GM08714 (cell line): Measurements from ENCODE around the gene KAT6B.
A peak's percentile ranks its signal among the peaks of the same experiment; 100 is the strongest.

Experiments
- H3K4me3 ChIP-seq: fragments of 200-500 bp; sonication (Bioruptor generic); 2 replicates; pipeline ENCODE4 v1.5.1; 2014; ENCODE audit warnings: mild to moderate bottlenecking, low read length, inconsistent platforms
- ZNF274 ChIP-seq: IDR thresholded peaks from 2 replicates; pipeline ENCODE4 v1.6.1; 2012; ENCODE audit warnings: mild to moderate bottlenecking, low read depth, low read length

KAT6B gene

DNA sequence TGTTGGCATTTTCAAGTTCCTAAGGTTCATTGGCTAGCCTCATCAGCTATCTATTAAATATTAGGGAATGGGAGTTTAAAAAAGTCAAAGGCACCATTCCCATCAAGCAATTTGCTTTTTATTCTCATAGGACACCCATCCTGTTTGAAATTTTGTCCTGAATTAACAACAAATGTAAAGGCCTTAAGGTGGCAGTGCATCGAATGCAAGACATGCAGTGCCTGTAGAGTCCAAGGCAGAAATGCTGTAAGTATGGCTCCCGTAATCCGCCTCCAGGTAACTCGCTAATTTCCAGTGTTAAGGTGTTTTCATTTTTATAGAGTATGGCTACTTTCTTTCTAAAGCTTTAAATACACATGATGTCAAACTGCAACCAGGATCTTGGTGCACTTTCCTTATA is 143.1 kb downstream of the KAT6B start:
- H3K4me3 ChIP-seq, result no peak overlapping the region
- no peak for TF ChIP-seq ZNF274

DNA sequence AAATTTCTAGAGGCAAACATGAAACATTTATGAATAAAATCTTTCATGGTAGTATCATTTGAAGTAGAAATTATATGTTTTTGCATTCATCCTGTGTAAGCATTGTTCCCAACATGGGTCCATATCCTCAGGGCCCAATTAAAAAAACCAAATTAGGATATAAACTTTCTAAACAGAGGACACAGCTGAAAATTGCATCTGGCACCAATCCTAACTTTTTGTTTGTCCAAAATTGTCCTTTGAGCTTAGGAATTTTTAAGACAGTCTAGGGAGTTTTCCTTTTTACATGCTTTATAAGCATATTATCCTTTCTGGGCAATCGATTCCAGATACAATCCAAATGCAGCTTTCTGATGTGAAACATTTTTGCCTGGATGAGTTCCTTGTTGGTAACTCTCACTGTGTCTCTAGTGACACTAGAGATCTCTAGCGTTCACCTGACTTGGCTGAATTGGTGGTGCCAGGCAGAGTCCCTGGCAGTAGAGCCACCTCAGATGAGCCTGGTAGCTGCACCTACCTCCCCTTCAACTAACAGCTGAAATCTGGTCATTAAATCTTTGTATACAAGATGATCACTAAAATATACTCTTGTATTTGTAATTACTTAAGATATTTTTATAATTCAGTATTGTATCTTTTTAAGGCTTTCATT is 147.5 kb downstream of the KAT6B start:
- no peak for TF ChIP-seq ZNF274
- H3K4me3 ChIP-seq, result no peak overlapping the region

DNA sequence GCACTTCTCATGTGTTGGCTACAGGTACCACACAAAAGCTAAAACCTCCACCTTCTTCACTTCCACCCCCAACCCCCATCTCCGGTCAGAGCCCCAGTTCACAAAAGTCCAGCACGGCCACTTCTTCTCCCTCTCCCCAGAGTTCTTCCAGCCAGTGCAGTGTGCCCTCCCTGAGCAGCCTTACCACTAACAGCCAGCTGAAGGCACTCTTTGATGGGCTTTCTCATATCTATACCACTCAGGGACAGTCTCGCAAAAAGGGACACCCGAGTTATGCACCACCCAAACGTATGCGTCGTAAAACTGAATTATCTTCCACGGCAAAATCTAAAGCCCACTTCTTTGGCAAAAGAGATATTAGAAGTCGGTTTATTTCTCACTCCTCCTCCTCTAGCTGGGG is 149.4 kb downstream of the KAT6B start:
- TF ChIP-seq ZNF274, result no peak
- H3K4me3 ChIP-seq, result no peak overlapping the region

DNA sequence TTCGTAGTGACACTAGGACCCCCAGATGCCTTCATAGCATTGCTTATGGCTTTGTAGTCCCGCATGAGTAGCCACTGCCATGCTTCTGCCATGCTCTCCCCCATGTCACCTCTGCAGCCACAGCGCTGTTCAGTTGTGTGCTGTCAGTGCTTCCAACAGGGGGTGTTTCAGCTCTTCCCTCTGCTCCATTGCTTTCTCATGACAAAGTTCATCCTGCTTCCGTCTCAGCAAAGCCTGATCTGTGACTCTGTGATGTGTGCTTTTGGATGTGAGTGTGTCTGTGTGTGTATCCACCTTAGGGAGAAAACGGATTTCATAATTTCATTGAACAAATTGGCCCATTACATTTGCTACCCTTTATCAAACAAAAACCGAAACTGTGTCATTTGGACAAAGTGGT is 150.2 kb downstream of the KAT6B start:
- no peak for TF ChIP-seq ZNF274
- peak overlapping the region; percentile 3; the same call in 1 of the 2 replicates for H3K4me3 ChIP-seq

DNA sequence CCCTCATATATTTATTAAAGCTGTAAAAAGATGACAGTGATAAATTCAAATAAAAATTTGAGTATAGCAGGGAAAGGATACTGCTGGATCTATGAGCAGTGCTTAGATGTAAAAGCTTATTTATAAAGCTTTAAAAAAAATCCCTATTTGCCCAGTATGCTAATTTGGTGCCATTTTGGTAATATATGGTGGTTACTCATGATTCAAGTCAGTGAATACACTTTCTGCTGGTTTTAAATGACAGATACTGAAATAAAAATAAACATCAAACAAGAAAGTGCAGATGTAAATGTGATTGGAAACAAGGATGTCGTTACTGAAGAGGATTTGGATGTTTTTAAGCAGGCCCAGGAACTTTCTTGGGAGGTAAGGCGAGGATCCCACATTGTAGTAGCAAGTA is 150.7 kb downstream of the KAT6B start:
- H3K4me3 ChIP-seq, result no peak overlapping the region; the same call in 1 of the 2 replicates
- TF ChIP-seq ZNF274, result no peak

DNA sequence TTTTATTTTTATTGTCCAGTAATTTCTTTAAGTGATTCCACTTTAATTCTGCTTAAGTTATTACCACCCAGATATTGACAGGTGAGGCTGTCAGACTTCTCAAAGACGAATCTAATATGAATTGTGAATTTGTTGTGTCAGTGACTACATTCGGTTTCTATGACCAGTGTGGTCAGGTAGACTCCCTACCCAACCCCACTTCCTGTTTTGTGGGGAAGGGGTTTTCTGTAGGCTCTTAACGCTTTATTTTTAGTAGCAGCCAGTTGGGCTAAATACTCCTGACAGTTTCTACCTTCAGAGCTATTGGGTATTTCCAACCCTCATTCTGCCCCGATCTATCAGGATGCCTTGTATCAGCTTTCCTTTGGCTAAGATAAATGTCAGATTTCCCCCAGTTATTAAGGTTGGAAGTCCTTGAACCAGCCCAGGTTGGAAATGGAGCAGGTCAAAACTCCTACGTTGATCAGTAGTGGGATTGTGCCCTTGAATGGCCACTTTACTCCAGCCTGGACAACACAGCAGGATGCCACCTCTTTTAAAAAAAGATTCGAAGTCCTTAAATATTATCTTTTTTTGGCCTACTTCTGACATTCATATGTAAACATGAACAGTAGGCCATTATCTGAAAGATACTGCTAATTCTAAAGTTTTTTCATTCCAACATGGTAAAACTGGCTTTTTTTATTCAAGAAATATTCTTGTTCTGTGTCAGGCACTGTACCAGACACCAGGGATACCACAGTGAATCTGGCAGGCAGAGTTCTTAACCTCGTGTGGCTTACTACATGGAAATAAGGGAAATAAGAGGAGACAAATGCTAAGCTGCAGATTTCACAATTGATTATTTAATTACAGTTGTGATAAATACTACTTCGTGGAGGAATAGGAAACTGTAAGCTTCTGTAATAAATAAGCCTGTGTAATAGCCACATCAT is 151.8 kb downstream of the KAT6B start:
- H3K4me3 ChIP-seq, result peak overlapping the region; percentile 62; the same call in 1 of the 2 replicates
- no peak for TF ChIP-seq ZNF274

DNA sequence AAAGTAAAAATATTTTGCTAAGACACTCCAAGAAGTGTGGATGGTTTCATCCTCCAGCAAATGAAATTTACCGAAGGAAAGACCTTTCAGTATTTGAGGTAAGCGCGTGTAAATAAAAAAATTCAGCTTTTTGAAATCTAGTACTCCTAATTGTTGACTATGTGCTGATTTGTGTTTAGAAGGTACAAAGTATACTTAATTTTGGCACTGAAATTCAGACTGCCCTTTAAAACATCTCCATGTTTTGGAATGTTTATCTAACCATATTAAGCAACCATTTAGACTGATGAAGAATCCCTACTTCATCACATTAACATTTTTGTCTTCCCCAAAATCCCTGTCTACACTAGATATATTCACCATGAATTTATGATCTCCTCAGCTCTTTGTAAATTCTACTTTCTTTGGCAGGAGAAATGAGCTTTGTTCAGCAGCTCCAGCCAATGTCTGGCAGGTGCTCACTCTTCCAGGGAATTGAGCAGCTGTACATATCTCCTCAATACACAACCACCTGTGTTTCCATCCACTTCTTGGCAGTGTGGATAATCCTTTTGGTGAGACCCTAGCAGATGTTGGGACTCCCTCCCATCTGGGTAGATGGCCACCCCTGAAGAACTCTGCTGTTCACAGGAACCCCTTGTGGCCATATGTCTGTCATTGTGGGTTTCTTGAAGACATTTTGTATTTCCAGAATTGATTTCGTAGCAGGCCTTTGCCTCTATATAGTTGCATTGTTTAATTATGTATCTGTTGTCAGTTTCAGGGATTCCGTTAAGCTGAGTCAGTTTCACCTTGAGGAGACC is 155.6 kb downstream of the KAT6B start:
- TF ChIP-seq ZNF274, result no peak
- no peak overlapping the region for H3K4me3 ChIP-seq

DNA sequence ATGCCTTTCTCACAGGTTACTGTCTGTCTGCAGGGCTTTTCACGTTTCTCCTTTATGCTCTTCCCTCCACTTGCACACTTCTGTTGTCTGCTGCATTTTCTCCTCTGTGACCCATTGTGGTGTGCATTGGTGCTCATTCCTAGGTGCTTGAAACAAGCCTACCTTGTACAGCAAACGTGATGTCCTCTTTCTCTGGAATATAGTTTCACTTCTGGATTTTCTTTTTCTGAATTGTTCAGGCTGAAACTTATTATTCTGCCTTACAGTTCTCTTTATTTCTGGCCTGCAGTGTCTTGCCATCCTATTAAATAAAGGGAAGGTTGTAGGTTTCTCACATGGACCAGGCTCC is 156.2 kb downstream of the KAT6B start:
- no peak for TF ChIP-seq ZNF274
- no peak overlapping the region for H3K4me3 ChIP-seq

DNA sequence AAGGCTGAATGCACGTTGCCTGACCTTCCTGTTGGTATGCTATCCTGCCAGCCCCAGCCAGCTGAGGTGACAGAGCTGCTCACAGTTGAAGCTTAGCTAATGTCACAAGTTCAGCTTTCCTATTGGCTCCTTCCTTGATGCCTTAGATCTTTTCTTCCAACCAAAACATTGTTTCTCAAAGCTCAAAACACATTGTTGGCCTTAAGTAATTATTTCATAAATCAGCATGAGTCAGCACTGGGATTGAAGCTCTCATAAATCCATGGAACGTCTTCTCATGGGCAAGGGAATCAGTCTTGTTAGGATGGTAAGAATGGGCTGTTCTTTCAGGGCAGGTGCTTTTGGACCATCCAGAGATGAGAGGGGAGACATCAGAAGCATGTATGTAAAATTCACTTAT is 157.0 kb downstream of the KAT6B start:
- TF ChIP-seq ZNF274, result no peak

DNA sequence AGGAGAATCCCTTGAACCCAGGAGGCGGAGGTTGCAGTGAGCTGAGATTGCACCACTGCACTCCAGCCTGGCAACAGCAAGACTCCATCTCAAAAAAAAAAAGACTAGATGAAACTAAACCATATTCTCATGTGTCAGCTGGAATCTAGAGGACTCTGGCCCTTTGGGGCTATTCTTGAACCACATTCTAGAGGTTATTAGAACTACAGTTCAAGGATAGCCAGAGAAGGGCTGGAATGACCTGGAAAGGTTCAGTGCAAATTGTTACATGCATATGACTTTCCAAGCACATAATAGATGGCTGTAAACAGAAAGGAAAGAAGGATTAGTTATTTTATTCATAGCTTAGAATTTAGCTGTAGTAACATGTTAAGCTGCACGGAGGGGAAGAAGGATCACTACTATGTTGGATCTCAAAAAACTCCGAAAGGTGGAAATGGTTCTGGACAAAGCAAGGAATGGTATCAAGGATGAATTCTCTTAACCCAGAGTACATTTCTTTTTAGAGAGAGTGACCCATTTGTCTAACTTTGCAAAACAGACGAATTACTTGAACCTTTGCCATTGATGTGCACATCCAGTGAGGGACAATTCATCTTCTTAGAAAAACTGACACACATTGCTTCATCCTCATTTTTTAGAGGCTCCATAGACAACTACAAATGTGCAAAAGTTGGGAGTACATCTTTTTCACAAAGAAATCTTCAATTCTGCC is 161.1 kb downstream of the KAT6B start:
- no peak overlapping the region for H3K4me3 ChIP-seq
- no peak for TF ChIP-seq ZNF274

More for the DNA sequence above, 157.0 kb downstream of the KAT6B start:
- no peak overlapping the region for H3K4me3 ChIP-seq

DNA sequence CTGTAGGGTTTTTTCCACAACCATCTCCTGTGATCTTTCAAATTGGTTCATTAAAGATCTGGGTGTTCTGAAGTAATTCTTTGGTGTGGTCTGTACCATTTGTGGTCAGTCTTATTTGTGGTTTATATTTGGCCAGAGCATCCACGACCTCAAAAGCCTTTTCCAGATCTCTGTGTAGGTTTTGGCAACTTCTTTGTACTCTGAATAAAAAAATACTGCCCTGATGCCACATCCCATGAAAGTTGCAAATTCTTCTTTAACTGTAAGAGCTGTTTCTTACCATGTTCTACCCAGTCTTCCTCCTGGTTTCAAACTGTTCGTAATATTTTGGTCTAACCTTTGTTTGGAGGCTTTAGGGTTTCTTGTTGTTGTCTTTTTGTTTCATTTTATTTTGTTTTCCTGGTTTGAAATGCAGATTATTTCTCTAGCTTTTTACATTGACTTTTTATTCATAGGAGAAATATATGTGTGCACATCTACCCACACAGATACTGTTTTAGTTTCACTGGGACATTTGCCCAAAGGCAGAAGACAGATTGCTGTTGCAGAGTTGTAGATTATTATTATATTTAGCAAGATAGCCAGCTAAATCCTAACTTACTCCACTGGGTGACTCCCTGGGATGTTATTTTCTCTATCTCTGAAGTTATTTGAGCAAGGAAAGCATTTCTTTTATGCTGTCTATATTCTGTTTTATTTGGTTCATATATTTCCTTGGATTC is 161.8 kb downstream of the KAT6B start:
- TF ChIP-seq ZNF274, result no peak

DNA sequence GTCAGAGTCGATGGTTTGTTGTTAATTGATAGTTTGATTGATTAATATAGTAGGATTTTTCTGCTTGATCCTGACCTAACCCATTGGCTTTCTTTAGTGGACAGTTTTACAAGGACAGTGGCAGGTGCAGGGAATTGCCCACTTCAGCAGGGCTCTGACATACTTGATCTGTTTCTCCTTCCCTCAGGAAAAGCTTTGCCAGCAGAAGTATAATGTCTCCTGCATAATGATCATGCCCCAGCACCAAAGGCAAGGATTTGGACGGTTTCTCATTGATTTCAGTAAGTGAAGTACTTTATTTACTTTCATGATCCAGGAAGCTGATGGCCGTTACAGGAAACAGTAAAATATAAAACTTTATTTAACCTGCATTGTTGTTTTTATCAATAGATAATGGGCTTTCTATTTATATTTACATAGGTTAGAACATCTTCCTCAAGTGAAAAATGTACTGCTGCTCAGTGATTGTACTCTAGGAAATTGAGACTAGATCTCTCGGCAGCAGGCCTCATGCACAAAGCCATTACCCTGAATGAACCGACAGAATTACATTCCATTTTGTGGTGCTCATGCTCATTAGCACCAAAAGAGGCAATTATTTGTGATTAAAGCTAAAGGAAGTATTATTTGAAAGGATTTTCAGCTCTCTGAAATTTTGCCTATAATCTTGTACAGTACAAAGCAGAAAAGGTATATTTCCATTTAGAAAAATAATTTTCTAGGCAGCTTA is 162.6 kb downstream of the KAT6B start:
- no peak for TF ChIP-seq ZNF274
- no peak overlapping the region for H3K4me3 ChIP-seq

More for the DNA sequence above, 161.8 kb downstream of the KAT6B start:
- no peak overlapping the region for H3K4me3 ChIP-seq

DNA sequence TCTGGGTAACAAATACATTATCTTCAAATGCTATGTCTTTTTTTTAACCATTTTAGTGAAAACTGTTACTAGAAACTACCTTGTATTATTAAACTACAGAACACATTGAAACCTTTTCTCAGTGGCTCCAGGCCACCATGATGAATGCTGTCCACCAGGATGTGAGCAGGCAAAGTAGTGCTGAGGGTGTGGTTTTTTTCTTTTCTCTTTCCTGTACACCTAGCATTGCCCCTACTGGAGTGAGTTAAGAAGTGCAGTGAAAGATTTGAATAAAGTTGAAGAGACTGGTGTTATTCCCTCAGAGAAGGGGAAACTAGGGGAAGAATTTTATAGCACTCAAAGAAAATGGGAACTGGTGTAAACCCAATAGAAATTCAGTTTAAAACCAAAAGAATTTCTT is 165.0 kb downstream of the KAT6B start:
- H3K4me3 ChIP-seq, result no peak overlapping the region
- no peak for TF ChIP-seq ZNF274

DNA sequence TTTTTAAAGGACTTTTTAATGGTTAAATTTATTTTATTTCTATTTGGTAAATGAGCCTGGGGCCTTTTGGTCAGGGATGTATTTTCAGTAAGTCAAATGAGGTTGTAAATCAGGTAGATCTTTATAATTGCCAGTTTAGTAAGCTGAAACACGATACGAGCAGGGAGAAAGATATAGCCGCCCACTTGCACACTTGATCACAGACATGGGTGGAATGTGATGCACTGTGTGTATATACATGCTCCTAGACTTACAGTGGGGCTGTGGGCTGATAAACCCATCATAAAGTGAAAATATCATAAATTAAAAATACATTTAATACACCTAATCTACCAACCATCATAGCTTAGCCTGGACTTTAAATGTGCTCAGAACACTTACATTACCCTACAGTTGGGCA is 165.7 kb downstream of the KAT6B start:
- no peak for TF ChIP-seq ZNF274
- H3K4me3 ChIP-seq, result no peak overlapping the region
